Osteocyte (in vitro differentiated cells): Measurements from ENCODE around the gene OPCML. TPM values are rescaled to one million over a fixed set of nuclear protein-coding genes. Genes with fewer than 3 reads are reported as not detected.

Experiments
- DNase-seq: peaks from one replicate; pipeline ENCODE4 v3.0.0; 2021; ENCODE audit warnings: mixed read lengths; ENCODE audit not compliant: unreplicated experiment; ENCODE audit errors: extremely low spot score
- H3K27ac Mint-ChIP-seq: one replicate; pipeline ENCODE4 v1.8.0; 2021; ENCODE audit warnings: mild to moderate bottlenecking, mixed read lengths; ENCODE audit not compliant: unreplicated experiment
- H3K27me3 Mint-ChIP-seq: one replicate; pipeline ENCODE4 v1.8.0; 2021; ENCODE audit warnings: mixed read lengths; ENCODE audit not compliant: unreplicated experiment
- H3K36me3 Mint-ChIP-seq: one replicate; pipeline ENCODE4 v1.8.0; 2021; ENCODE audit warnings: mixed read lengths; ENCODE audit not compliant: unreplicated experiment
- H3K4me1 Mint-ChIP-seq: one replicate; pipeline ENCODE4 v1.8.0; 2021; ENCODE audit warnings: mixed read lengths; ENCODE audit not compliant: unreplicated experiment
- H3K4me3 Mint-ChIP-seq: one replicate; pipeline ENCODE4 v1.8.0; 2021; ENCODE audit warnings: mild to moderate bottlenecking, moderate library complexity, mixed read lengths; ENCODE audit not compliant: unreplicated experiment
- H3K9me3 Mint-ChIP-seq: one replicate; pipeline ENCODE4 v1.8.0; 2021; ENCODE audit warnings: mixed read lengths; ENCODE audit not compliant: unreplicated experiment
- CTCF ChIP-seq: fragments of 200-600 bp; sonication (generic); IDR thresholded peaks from 2 replicates; pipeline ENCODE4 v1.5.0; 2021; ENCODE audit warnings: antibody characterized with exemption, mild to moderate bottlenecking, moderate library complexity
- total RNA-seq: library from RNA; stranded (reverse); gene quantifications from 2 replicates; pipeline ENCODE4 v1.2.1, GENCODE V29; 2021

The OPCML gene
- total RNA-seq, 1 donor from 2014 or later: 0.11 TPM

DNA sequence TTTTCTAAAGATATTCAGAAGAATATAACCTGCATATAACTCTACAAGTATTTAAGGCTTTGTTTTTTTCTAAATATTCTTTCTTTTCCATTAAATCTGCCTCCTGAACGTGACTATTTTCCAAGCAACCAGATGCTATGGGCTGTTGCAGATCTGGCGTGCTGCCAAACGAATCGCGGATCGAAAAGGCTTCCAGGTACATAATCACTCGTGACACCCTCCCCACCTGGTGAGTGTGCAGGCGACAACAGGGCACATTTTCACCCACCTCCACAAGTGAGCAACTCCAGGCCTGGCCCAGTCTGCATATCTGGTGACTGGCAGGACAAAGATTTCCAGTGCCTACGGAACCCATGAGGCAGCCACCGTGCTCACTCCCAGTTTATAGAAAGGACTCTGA lies 660.1 kb downstream of the OPCML start:
- Mint-ChIP-seq H3K9me3 (no peaks in the 10 kb centered on the region), H3K36me3 (no peaks in the 10 kb centered on the region)
- no peak for TF ChIP-seq CTCF

GRCh38 chr11:132866783-132867545 lies 665.3 kb downstream of the OPCML start:
- Mint-ChIP-seq H3K9me3 (no peaks in the 10 kb centered on the region), H3K27me3 (no peaks in the 10 kb centered on the region)

More for the DNA sequence above, 660.1 kb downstream of the OPCML start:
- DNase-seq: no peak
- H3K27me3 Mint-ChIP-seq: no peaks in the 10 kb centered on the region
- H3K4me1 Mint-ChIP-seq: peaks cover 7% of the 10 kb centered on the region
- H3K27ac Mint-ChIP-seq: no peak overlapping the region
- H3K4me3 Mint-ChIP-seq: no peak overlapping the region

GRCh38 chr11:132865623-132866022 lies 666.7 kb downstream of the OPCML start:
- no peak for TF ChIP-seq CTCF
- Mint-ChIP-seq H3K9me3 (no peaks in the 10 kb centered on the region), H3K36me3 (no peaks in the 10 kb centered on the region), H3K4me1 (no peaks in the 10 kb centered on the region), H3K27ac (no peak overlapping the region), H3K27me3 (no peaks in the 10 kb centered on the region), H3K4me3 (no peak overlapping the region)
- no peak for DNase-seq

More at GRCh38 chr11:132866783-132867545, 665.3 kb downstream of the OPCML start:
- Mint-ChIP-seq H3K27ac (no peak overlapping the region), H3K4me1 (no peaks in the 10 kb centered on the region), H3K36me3 (no peaks in the 10 kb centered on the region), H3K4me3 (no peak overlapping the region)
- TF ChIP-seq CTCF: no peak
- DNase-seq: no peak

GRCh38 chr11:132864811-132865576 lies 667.3 kb downstream of the OPCML start:
- DNase-seq: no peak
- Mint-ChIP-seq H3K36me3 (no peaks in the 10 kb centered on the region), H3K4me1 (no peaks in the 10 kb centered on the region), H3K4me3 (no peak overlapping the region), H3K27ac (no peak overlapping the region), H3K9me3 (no peaks in the 10 kb centered on the region), H3K27me3 (no peaks in the 10 kb centered on the region)
- TF ChIP-seq CTCF: no peak

DNA sequence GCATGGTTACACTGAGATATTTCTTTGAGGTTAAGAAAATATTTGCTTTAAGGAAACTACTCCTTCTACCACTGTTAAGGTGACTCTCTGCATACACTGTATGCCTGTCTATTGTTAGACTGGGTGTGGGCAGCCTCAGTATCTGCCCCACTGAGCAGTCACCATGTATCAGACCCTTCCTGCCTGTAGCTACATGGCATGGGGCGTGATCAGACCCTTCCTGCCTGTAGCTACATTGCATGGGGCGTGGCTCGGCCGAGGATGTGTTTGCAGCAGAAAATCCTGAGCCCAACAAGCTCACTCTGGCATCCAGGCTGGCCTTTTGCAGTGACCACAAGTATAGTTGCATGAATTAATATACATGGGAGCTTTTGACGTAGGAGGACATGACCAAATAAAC lies 669.4 kb downstream of the OPCML start:
- no peak overlapping the region for H3K4me3 Mint-ChIP-seq
- peaks cover 4% of the 10 kb centered on the region for H3K4me1 Mint-ChIP-seq
- H3K36me3 Mint-ChIP-seq: no peaks in the 10 kb centered on the region
- H3K27me3 Mint-ChIP-seq: no peaks in the 10 kb centered on the region
- no peak for TF ChIP-seq CTCF
- no peak for DNase-seq
- H3K27ac Mint-ChIP-seq: no peak overlapping the region
- H3K9me3 Mint-ChIP-seq: no peaks in the 10 kb centered on the region
